ENCODE data around the gene SCN9A. TPM values are rescaled to one million over a fixed set of nuclear protein-coding genes. Genes with fewer than 3 reads are reported as not detected.

Gene SCN9A
- total RNA-seq, 1 donor from 2014 or later, result 7.8 TPM

GRCh38 chr2:166331468-166331867 is 44.3 kb downstream of the SCN9A start:
- DNase-seq (ENCODE audit: low read depth) (no peak), FAIRE-seq (no peak)
- no peaks in the 10 kb centered on the region for H3K9me3 ChIP-seq (ENCODE audit: insufficient read depth, low read depth, low read length)
- no peak overlapping the region for H3K4me2 ChIP-seq (ENCODE audit: low read length)
- H2AFZ ChIP-seq (ENCODE audit: low read depth, low read length), result no peak overlapping the region
- no peak overlapping the region for H3K4me3 Mint-ChIP-seq (ENCODE audit: unreplicated experiment)
- no peaks in the 10 kb centered on the region for H3K4me1 ChIP-seq (ENCODE audit: insufficient read depth, low read length)
- H3K36me3 ChIP-seq (ENCODE audit: insufficient read depth, low read length), result no peaks in the 10 kb centered on the region
- H3K4me3 ChIP-seq (ENCODE audit: insufficient read depth, low read depth, low read length), result no peak overlapping the region
- no peaks in the 10 kb centered on the region for H3K9me3 Mint-ChIP-seq (ENCODE audit: unreplicated experiment)
- H3K27ac Mint-ChIP-seq (ENCODE audit: unreplicated experiment), result no peak overlapping the region
- H3K27ac ChIP-seq (ENCODE audit: low read depth, low read length), result no peak overlapping the region
- TF ChIP-seq CTCF (IDR thresholded peaks at IDR 0.05; ENCODE audit: insufficient read depth, low read depth, low read length) (no peak), EZH2 (IDR thresholded peaks at IDR 0.05; ENCODE audit: insufficient read depth, low read length) (no peak)
- H3K27me3 Mint-ChIP-seq (ENCODE audit: low read depth, unreplicated experiment), result no peaks in the 10 kb centered on the region
- H3K9ac ChIP-seq (ENCODE audit: low read length), result no peak overlapping the region
- no peaks in the 10 kb centered on the region for H4K20me1 ChIP-seq (ENCODE audit: insufficient read depth, low read length)
- no peaks in the 10 kb centered on the region for H3K4me1 Mint-ChIP-seq (ENCODE audit: low read depth, unreplicated experiment)
- no peaks in the 10 kb centered on the region for H3K36me3 Mint-ChIP-seq (ENCODE audit: low read depth, unreplicated experiment)
- no peaks in the 10 kb centered on the region for H3K27me3 ChIP-seq (ENCODE audit: insufficient read depth, low read length)
- no peaks in the 10 kb centered on the region for H3K79me2 ChIP-seq (ENCODE audit: insufficient read depth, low read length)

GRCh38 chr2:166329465-166329864 is 46.3 kb downstream of the SCN9A start:
- Mint-ChIP-seq H3K4me3 (ENCODE audit: unreplicated experiment) (no peak overlapping the region), H3K4me1 (ENCODE audit: low read depth, unreplicated experiment) (no peaks in the 10 kb centered on the region), H3K36me3 (ENCODE audit: low read depth, unreplicated experiment) (no peaks in the 10 kb centered on the region), H3K9me3 (ENCODE audit: unreplicated experiment) (no peaks in the 10 kb centered on the region), H3K27me3 (ENCODE audit: low read depth, unreplicated experiment) (no peaks in the 10 kb centered on the region), H3K27ac (ENCODE audit: unreplicated experiment) (no peak overlapping the region)
- DNase-seq (ENCODE audit: low read depth) (no peak), FAIRE-seq (no peak)
- Histone ChIP-seq H2AFZ (ENCODE audit: low read depth, low read length) (no peak overlapping the region), H3K4me2 (ENCODE audit: low read length) (no peak overlapping the region), H3K27ac (ENCODE audit: low read depth, low read length) (no peak overlapping the region), H3K79me2 (ENCODE audit: insufficient read depth, low read length) (no peaks in the 10 kb centered on the region), H3K9me3 (ENCODE audit: insufficient read depth, low read depth, low read length) (no peaks in the 10 kb centered on the region), H3K36me3 (ENCODE audit: insufficient read depth, low read length) (no peaks in the 10 kb centered on the region), H3K27me3 (ENCODE audit: insufficient read depth, low read length) (no peaks in the 10 kb centered on the region), H4K20me1 (ENCODE audit: insufficient read depth, low read length) (no peaks in the 10 kb centered on the region), H3K9ac (ENCODE audit: low read length) (no peak overlapping the region), H3K4me3 (ENCODE audit: insufficient read depth, low read depth, low read length) (no peak overlapping the region), H3K4me1 (ENCODE audit: insufficient read depth, low read length) (no peaks in the 10 kb centered on the region)
- TF ChIP-seq EZH2 (IDR thresholded peaks at IDR 0.05; ENCODE audit: insufficient read depth, low read length), result no peak
- TF ChIP-seq CTCF (IDR thresholded peaks at IDR 0.05; ENCODE audit: insufficient read depth, low read depth, low read length), result no peak

GRCh38 chr2:166328147-166328546 is 47.6 kb downstream of the SCN9A start:
- H3K9ac ChIP-seq (ENCODE audit: low read length), result no peak overlapping the region
- H3K79me2 ChIP-seq (ENCODE audit: insufficient read depth, low read length), result no peaks in the 10 kb centered on the region
- TF ChIP-seq CTCF (IDR thresholded peaks at IDR 0.05; ENCODE audit: insufficient read depth, low read depth, low read length) (no peak), EZH2 (IDR thresholded peaks at IDR 0.05; ENCODE audit: insufficient read depth, low read length) (no peak)
- H2AFZ ChIP-seq (ENCODE audit: low read depth, low read length), result no peak overlapping the region
- H3K4me2 ChIP-seq (ENCODE audit: low read length), result no peak overlapping the region
- H3K4me1 ChIP-seq (ENCODE audit: insufficient read depth, low read length), result no peaks in the 10 kb centered on the region
- Mint-ChIP-seq H3K27me3 (ENCODE audit: low read depth, unreplicated experiment) (no peaks in the 10 kb centered on the region), H3K4me3 (ENCODE audit: unreplicated experiment) (no peak overlapping the region), H3K27ac (ENCODE audit: unreplicated experiment) (no peak overlapping the region), H3K4me1 (ENCODE audit: low read depth, unreplicated experiment) (no peaks in the 10 kb centered on the region), H3K9me3 (ENCODE audit: unreplicated experiment) (no peaks in the 10 kb centered on the region), H3K36me3 (ENCODE audit: low read depth, unreplicated experiment) (no peaks in the 10 kb centered on the region)
- H4K20me1 ChIP-seq (ENCODE audit: insufficient read depth, low read length), result no peaks in the 10 kb centered on the region
- no peaks in the 10 kb centered on the region for H3K27me3 ChIP-seq (ENCODE audit: insufficient read depth, low read length)
- H3K4me3 ChIP-seq (ENCODE audit: insufficient read depth, low read depth, low read length), result no peak overlapping the region
- no peaks in the 10 kb centered on the region for H3K36me3 ChIP-seq (ENCODE audit: insufficient read depth, low read length)
- DNase-seq (ENCODE audit: low read depth), result no peak
- no peaks in the 10 kb centered on the region for H3K9me3 ChIP-seq (ENCODE audit: insufficient read depth, low read depth, low read length)
- no peak for FAIRE-seq
- no peak overlapping the region for H3K27ac ChIP-seq (ENCODE audit: low read depth, low read length)
